NAMALWA (cell line): Measurements from ENCODE around the gene GFRA4.

Source experiments
- DNase-seq: peaks from one replicate; pipeline ENCODE4 v3.0.0-alpha.2; 2015; ENCODE audit warnings: low spot score

The GFRA4 gene

GRCh38 chr20:3652676-3653596, 10.3 kb downstream of the GFRA4 start:
- no peak for DNase-seq

GRCh38 chr20:3652221-3652620, 11.0 kb downstream of the GFRA4 start:
- DNase-seq, result no peak

GRCh38 chr20:3651204-3651962, 11.8 kb downstream of the GFRA4 start:
- DNase-seq, result no peak

GRCh38 chr20:3648951-3649350, 14.2 kb downstream of the GFRA4 start:
- DNase-seq, result no peak

- no peak for DNase-seq
Measured at GRCh38 chr20:3647473-3647872, 15.7 kb downstream of the GFRA4 start.

GRCh38 chr20:3646651-3647050, 16.5 kb downstream of the GFRA4 start:
- DNase-seq, result no peak

GRCh38 chr20:3646067-3646440, 17.1 kb downstream of the GFRA4 start:
- DNase-seq, result no peak

- no peak for DNase-seq
Measured at GRCh38 chr20:3645309-3646066, 17.7 kb downstream of the GFRA4 start.

- DNase-seq, result no peak
Measured at GRCh38 chr20:3640259-3640658, 22.9 kb downstream of the GFRA4 start.

GRCh38 chr20:3635346-3635745, 27.9 kb downstream of the GFRA4 start:
- DNase-seq, result no peak

GRCh38 chr20:3633913-3634478, 29.2 kb downstream of the GFRA4 start:
- DNase-seq, result no peak

- DNase-seq, result no peak
Measured at GRCh38 chr20:3632311-3633004, 30.7 kb downstream of the GFRA4 start.

- DNase-seq, result no peak
Measured at GRCh38 chr20:3631534-3631933, 31.7 kb downstream of the GFRA4 start.

- no peak for DNase-seq
Measured at GRCh38 chr20:3630429-3630828, 32.8 kb downstream of the GFRA4 start.

GRCh38 chr20:3629893-3630292, 33.3 kb downstream of the GFRA4 start:
- DNase-seq, result no peak

GRCh38 chr20:3628502-3629314, 34.5 kb downstream of the GFRA4 start:
- DNase-seq, result no peak

- no peak for DNase-seq
Measured at GRCh38 chr20:3627476-3627875, 35.7 kb downstream of the GFRA4 start.

GRCh38 chr20:3622406-3622805, 40.8 kb downstream of the GFRA4 start:
- DNase-seq, result no peak

- no peak for DNase-seq
Measured at GRCh38 chr20:3621111-3621510, 42.1 kb downstream of the GFRA4 start.

GRCh38 chr20:3616250-3616649, 46.9 kb downstream of the GFRA4 start:
- DNase-seq, result no peak
